IPS-20b (cell line): Measurements from ENCODE around the gene ACOX1.

Source experiments
- H3K27ac ChIP-seq: one replicate; pipeline ENCODE4 v1.5.1; 2013; ENCODE audit warnings: low read length
- H3K27me3 ChIP-seq: 2 replicates; pipeline ENCODE4 v1.6.1; 2013; ENCODE audit warnings: mild to moderate bottlenecking, low read length, inconsistent platforms; ENCODE audit not compliant: insufficient read depth
- H3K36me3 ChIP-seq: 2 replicates; pipeline ENCODE4 v1.6.1; 2013; ENCODE audit warnings: low read depth, mild to moderate bottlenecking, inconsistent platforms, low read length, moderate library complexity; ENCODE audit not compliant: insufficient read depth
- H3K4me1 ChIP-seq: 2 replicates; pipeline ENCODE4 v1.6.1; 2013; ENCODE audit warnings: mild to moderate bottlenecking, control low read depth, inconsistent platforms, low read length, moderate library complexity; ENCODE audit not compliant: insufficient read depth
- H3K4me3 ChIP-seq: 2 replicates; pipeline ENCODE4 v1.5.1; 2013; ENCODE audit warnings: mild to moderate bottlenecking, low read length, inconsistent platforms
- H3K9ac ChIP-seq: 2 replicates; pipeline ENCODE4 v1.6.1; 2013; ENCODE audit warnings: low read depth, mild to moderate bottlenecking, inconsistent platforms, low read length, moderate library complexity
- H3K9me3 ChIP-seq: 2 replicates; pipeline ENCODE4 v1.6.1; 2013; ENCODE audit warnings: mild to moderate bottlenecking, low read depth, low read length, inconsistent platforms; ENCODE audit not compliant: insufficient read depth

ACOX1 gene

GRCh38 chr17:76007131-76007849 lies 28.3 kb upstream of the ACOX1 start:
- H3K27ac ChIP-seq = no peak overlapping the region
- no peak overlapping the region for H3K9ac ChIP-seq
- no peaks in the 10 kb centered on the region for H3K9me3 ChIP-seq
- 0 out of 2 replicates have a peak, but pooled peaks cover 5% of the 10 kb centered on the region for H3K36me3 ChIP-seq
- H3K27me3 ChIP-seq = no peaks in the 10 kb centered on the region
- no peak overlapping the region for H3K4me3 ChIP-seq
- no peaks in the 10 kb centered on the region for H3K4me1 ChIP-seq

GRCh38 chr17:76005263-76006149 lies 26.5 kb upstream of the ACOX1 start:
- H3K4me3 ChIP-seq = no peak overlapping the region
- no peaks in the 10 kb centered on the region for H3K4me1 ChIP-seq
- no peaks in the 10 kb centered on the region for H3K27me3 ChIP-seq
- H3K36me3 ChIP-seq = 0 out of 2 replicates have a peak, but pooled peaks cover 5% of the 10 kb centered on the region
- no peak overlapping the region for H3K9ac ChIP-seq
- H3K9me3 ChIP-seq = no peaks in the 10 kb centered on the region
- H3K27ac ChIP-seq = no peak overlapping the region

- H3K27ac ChIP-seq = no peak overlapping the region
- no peak overlapping the region for H3K9ac ChIP-seq
- no peak overlapping the region for H3K4me3 ChIP-seq
- H3K36me3 ChIP-seq = 0 out of 2 replicates have a peak, but pooled peaks cover 5% of the 10 kb centered on the region
- no peaks in the 10 kb centered on the region for H3K9me3 ChIP-seq
- no peaks in the 10 kb centered on the region for H3K4me1 ChIP-seq
- no peaks in the 10 kb centered on the region for H3K27me3 ChIP-seq
These were observed 25.8 kb upstream of the ACOX1 start for GRCh38 chr17:76004750-76005262.

- Histone ChIP-seq H3K27me3 (no peaks in the 10 kb centered on the region), H3K4me1 (no peaks in the 10 kb centered on the region), H3K9me3 (no peaks in the 10 kb centered on the region), H3K9ac (no peak overlapping the region), H3K36me3 (0 out of 2 replicates have a peak, but pooled peaks cover 5% of the 10 kb centered on the region), H3K27ac (no peak overlapping the region), H3K4me3 (no peak overlapping the region)
These were observed 24.9 kb upstream of the ACOX1 start for GRCh38 chr17:76003915-76004314.

- Histone ChIP-seq H3K9me3 (no peaks in the 10 kb centered on the region), H3K9ac (no peak overlapping the region), H3K4me3 (no peak overlapping the region), H3K36me3 (0 out of 2 replicates have a peak, but pooled peaks cover 5% of the 10 kb centered on the region), H3K27ac (no peak overlapping the region), H3K4me1 (no peaks in the 10 kb centered on the region), H3K27me3 (no peaks in the 10 kb centered on the region)
These were observed 23.1 kb upstream of the ACOX1 start for GRCh38 chr17:76002100-76002499.

- no peak within 1 kb of the TSS for H3K27ac ChIP-seq
- H3K4me1 ChIP-seq = no peaks in the 10 kb centered on the region
- H3K4me3 ChIP-seq = no peak within 1 kb of the TSS
- no peaks in the 10 kb centered on the region for H3K27me3 ChIP-seq
- H3K9me3 ChIP-seq = no peaks in the 10 kb centered on the region
- 0 out of 2 replicates have a peak, but pooled peaks cover 5% of the 10 kb centered on the region for H3K36me3 ChIP-seq
- no peak within 1 kb of the TSS for H3K9ac ChIP-seq
These were observed 22.0 kb upstream of the ACOX1 start, which contains the start of gene CDK3 for GRCh38 chr17:76000755-76001521. Gene CDK3, plus strand, starts transcription at chr17:76000855. Its CDS starts 571 bp downstream, at chr17:76001426.

GRCh38 chr17:76000016-76000754 lies 21.2 kb upstream of the ACOX1 start:
- Histone ChIP-seq H3K9me3 (no peaks in the 10 kb centered on the region), H3K4me1 (no peaks in the 10 kb centered on the region), H3K27me3 (no peaks in the 10 kb centered on the region), H3K4me3 (no peak overlapping the region), H3K27ac (no peak overlapping the region), H3K9ac (no peak overlapping the region), H3K36me3 (0 out of 2 replicates have a peak, but pooled peaks cover 12% of the 10 kb centered on the region)

GRCh38 chr17:75998327-75998795 lies 19.4 kb upstream of the ACOX1 start:
- H3K27ac ChIP-seq = no peak overlapping the region
- H3K9ac ChIP-seq = no peak overlapping the region

GRCh38 chr17:75996665-75997590 lies 18.0 kb upstream of the ACOX1 start:
- peaks cover 14% of the 10 kb centered on the region for H3K36me3 ChIP-seq
- H3K27me3 ChIP-seq = no peaks in the 10 kb centered on the region
- H3K4me3 ChIP-seq = no peak overlapping the region
- H3K4me1 ChIP-seq = no peaks in the 10 kb centered on the region
- H3K9me3 ChIP-seq = no peaks in the 10 kb centered on the region
- no peak overlapping the region for H3K9ac ChIP-seq
- H3K27ac ChIP-seq = no peak overlapping the region

More at GRCh38 chr17:75998327-75998795, 19.4 kb upstream of the ACOX1 start:
- 0 out of 2 replicates have a peak, but pooled peaks cover 16% of the 10 kb centered on the region for H3K36me3 ChIP-seq
- no peaks in the 10 kb centered on the region for H3K4me1 ChIP-seq
- H3K9me3 ChIP-seq = no peaks in the 10 kb centered on the region
- no peaks in the 10 kb centered on the region for H3K27me3 ChIP-seq
- no peak overlapping the region for H3K4me3 ChIP-seq

- no peaks in the 10 kb centered on the region for H3K4me1 ChIP-seq
These were observed 16.5 kb upstream of the ACOX1 start for GRCh38 chr17:75995385-75995925.

More at GRCh38 chr17:75995385-75995925, 16.5 kb upstream of the ACOX1 start:
- Histone ChIP-seq H3K27ac (no peak overlapping the region), H3K9ac (no peak overlapping the region), H3K9me3 (no peaks in the 10 kb centered on the region), H3K4me3 (no peak overlapping the region), H3K36me3 (peaks cover 24% of the 10 kb centered on the region), H3K27me3 (no peaks in the 10 kb centered on the region)
